Prostate gland (tissue), 2 donors: ENCODE measurements around the gene ERAL1. TPM values are rescaled to one million over a fixed set of nuclear protein-coding genes. Genes with fewer than 3 reads are reported as not detected.
A peak's percentile ranks its signal among the peaks of the same experiment; 100 is the strongest.

Experiments used
- DNase-seq: peaks from one replicate; pipeline ENCODE4 v3.0.0-alpha.2; 2019; ENCODE audit warnings: low spot score
- H3K27ac ChIP-seq, 2 donors: fragments of 200-600 bp; sonication (generic); 2 replicates each; pipeline ENCODE4 v1.5.1; 2017 to 2019
- H3K27me3 ChIP-seq: fragments of 200-600 bp; sonication (generic); replicated peaks from 2 replicates; pipeline ENCODE4 v1.5.1; 2019; ENCODE audit not compliant: insufficient read depth
- H3K36me3 ChIP-seq, 2 donors: fragments of 200-600 bp; sonication (generic); 1 replicate in 1 of 2; 2 replicates in 1 of 2; pipeline versions ENCODE4 v1.5.1 to v1.8.1; 2017 to 2019
- H3K4me1 ChIP-seq: fragments of 200-600 bp; sonication (generic); replicated peaks from 2 replicates; pipeline ENCODE4 v1.5.1; 2019
- H3K4me3 ChIP-seq, 2 donors: fragments of 200-600 bp; sonication (generic); 2 replicates each; pipeline ENCODE4 v1.5.1; 2017 to 2019
- H3K9me3 ChIP-seq: fragments of 200-600 bp; sonication (generic); 2 replicates; pipeline ENCODE4 v1.5.1; 2017
- CTCF ChIP-seq, 4 experiments: fragments of 200-600 bp in 2 of 4; fragments of 450-650 bp in 2 of 4; sonication (generic) in 2 of 4; IDR thresholded peaks; 1 replicate in 3 of 4; 2 replicates in 1 of 4; pipeline ENCODE4 v1.5.1; 2016 to 2019; ENCODE audit warnings: antibody characterized with exemption in 4 of 4, mild to moderate bottlenecking in 2 of 4, moderate library complexity in 2 of 4
- POLR2A ChIP-seq: fragments of 450-650 bp; IDR thresholded peaks from one replicate; pipeline ENCODE4 v1.6.1; 2016; ENCODE audit warnings: antibody characterized with exemption, mild to moderate bottlenecking
- POLR2AphosphoS5 ChIP-seq: sonication (generic); formaldehyde crosslinking; IDR thresholded peaks from one replicate; pipeline ENCODE4 v1.6.1; 2017; ENCODE audit warnings: antibody characterized with exemption
- WGBS: methylation state at CpG from one replicate; pipeline ENCODE4 v1.1.5; 2018; 5-methylcytosine and 5-hydroxymethylcytosine counted together
- intact Hi-C: fragments of 100-400 bp; cut with DNase I; formaldehyde crosslinking; loops from one replicate; pipeline ENCODE4 v1.14.2; 2022
- total RNA-seq, 2 donors: library from RNA; depleted of rRNA; stranded (reverse); fragments of >200 nt; gene quantifications; one replicate each; pipeline ENCODE4 v1.1.0, GENCODE V29; 2016

Gene ERAL1
- total RNA-seq, 2 donors from 2014 or later, result 49.9 to 70.8 TPM

- no peak for DNase-seq
- H3K9me3 ChIP-seq, result no peaks in the 10 kb centered on the region
- H3K27me3 ChIP-seq, result no peaks in the 10 kb centered on the region
- no peak for TF ChIP-seq POLR2A
- no peak for TF ChIP-seq POLR2AphosphoS5
- TF ChIP-seq CTCF (IDR thresholded peaks at IDR 0.05), result no peak
- intact Hi-C loops, result loop anchor here (10.0 kb wide), 1 partner anchor 88 kb away; no protein-coding TSS in a partner anchor
- H3K36me3 ChIP-seq, result no peaks in the 10 kb centered on the region
- no peak overlapping the region for H3K4me3 ChIP-seq
- peaks cover 5% of the 10 kb centered on the region for H3K4me1 ChIP-seq
- H3K27ac ChIP-seq, result no peak overlapping the region
- WGBS, result 98% methylated on average over 2 of the region's 2 CpGs
These were observed 1.5 kb upstream of the ERAL1 start for GRCh38 chr17:28853295-28853694.

- Histone ChIP-seq H3K4me1 (peaks cover 5% of the 10 kb centered on the region), H3K27me3 (no peaks in the 10 kb centered on the region), H3K27ac (peak overlapping the region; percentile 69 to 74), H3K4me3 (peak overlapping the region; percentile 51 to 63), H3K9me3 (no peaks in the 10 kb centered on the region), H3K36me3 (peaks cover 3 to 8% of the 10 kb centered on the region in 2 donors)
- intact Hi-C loops, result loop anchor here (10.0 kb wide), 1 partner anchor 91 kb away; no protein-coding TSS in a partner anchor
- no peak for DNase-seq
- TF ChIP-seq CTCF (IDR thresholded peaks at IDR 0.05) (no peak), POLR2A (no peak), POLR2AphosphoS5 (no peak)
- WGBS, result 14% methylated on average over 5 of the region's 5 CpGs
These were observed 492 bp downstream of the ERAL1 start for GRCh38 chr17:28855336-28855679.

GRCh38 chr17:28856028-28856574 is 1.3 kb downstream of the ERAL1 start:
- H3K4me3 ChIP-seq, result no peak overlapping the region
- TF ChIP-seq POLR2A (no peak), POLR2AphosphoS5 (no peak), CTCF (IDR thresholded peaks at IDR 0.05) (no peak)
- no peaks in the 10 kb centered on the region for H3K27me3 ChIP-seq
- DNase-seq, result no peak
- no peak overlapping the region for H3K27ac ChIP-seq
- 90% methylated on average over 5 of the region's 5 CpGs for WGBS
- peaks cover 3 to 11% of the 10 kb centered on the region in 2 donors for H3K36me3 ChIP-seq
- intact Hi-C loops, result loop anchor here (10.0 kb wide), 1 partner anchor 91 kb away; no protein-coding TSS in a partner anchor
- H3K4me1 ChIP-seq, result peaks cover 5% of the 10 kb centered on the region
- H3K9me3 ChIP-seq, result no peaks in the 10 kb centered on the region

- H3K4me1 ChIP-seq, result peaks cover 5% of the 10 kb centered on the region
- H3K36me3 ChIP-seq, result peaks cover 3 to 11% of the 10 kb centered on the region in 2 donors
- WGBS, result 94% methylated on average over 3 of the region's 3 CpGs
- no peak overlapping the region for H3K4me3 ChIP-seq
- intact Hi-C loops, result loop anchor here (10.0 kb wide), 1 partner anchor 93 kb away; no protein-coding TSS in a partner anchor
- no peaks in the 10 kb centered on the region for H3K27me3 ChIP-seq
- no peaks in the 10 kb centered on the region for H3K9me3 ChIP-seq
- DNase-seq, result no peak
- H3K27ac ChIP-seq, result no peak overlapping the region
- TF ChIP-seq POLR2A (no peak), CTCF (IDR thresholded peaks at IDR 0.05) (no peak), POLR2AphosphoS5 (no peak)
These were observed 3.3 kb downstream of the ERAL1 start for GRCh38 chr17:28857905-28858800.
